Inferior parietal cortex (tissue), 1 donor: ENCODE results near the gene ARFRP1.

ENCODE experiments used
- DNase-seq: peaks from one replicate; pipeline ENCODE4 v3.0.0-alpha.2; 2016; ENCODE audit errors: extremely low spot score

The ARFRP1 gene

GRCh38 chr20:63690898-63691710 is 16.7 kb downstream of the ARFRP1 start:
- no peak for DNase-seq

DNA sequence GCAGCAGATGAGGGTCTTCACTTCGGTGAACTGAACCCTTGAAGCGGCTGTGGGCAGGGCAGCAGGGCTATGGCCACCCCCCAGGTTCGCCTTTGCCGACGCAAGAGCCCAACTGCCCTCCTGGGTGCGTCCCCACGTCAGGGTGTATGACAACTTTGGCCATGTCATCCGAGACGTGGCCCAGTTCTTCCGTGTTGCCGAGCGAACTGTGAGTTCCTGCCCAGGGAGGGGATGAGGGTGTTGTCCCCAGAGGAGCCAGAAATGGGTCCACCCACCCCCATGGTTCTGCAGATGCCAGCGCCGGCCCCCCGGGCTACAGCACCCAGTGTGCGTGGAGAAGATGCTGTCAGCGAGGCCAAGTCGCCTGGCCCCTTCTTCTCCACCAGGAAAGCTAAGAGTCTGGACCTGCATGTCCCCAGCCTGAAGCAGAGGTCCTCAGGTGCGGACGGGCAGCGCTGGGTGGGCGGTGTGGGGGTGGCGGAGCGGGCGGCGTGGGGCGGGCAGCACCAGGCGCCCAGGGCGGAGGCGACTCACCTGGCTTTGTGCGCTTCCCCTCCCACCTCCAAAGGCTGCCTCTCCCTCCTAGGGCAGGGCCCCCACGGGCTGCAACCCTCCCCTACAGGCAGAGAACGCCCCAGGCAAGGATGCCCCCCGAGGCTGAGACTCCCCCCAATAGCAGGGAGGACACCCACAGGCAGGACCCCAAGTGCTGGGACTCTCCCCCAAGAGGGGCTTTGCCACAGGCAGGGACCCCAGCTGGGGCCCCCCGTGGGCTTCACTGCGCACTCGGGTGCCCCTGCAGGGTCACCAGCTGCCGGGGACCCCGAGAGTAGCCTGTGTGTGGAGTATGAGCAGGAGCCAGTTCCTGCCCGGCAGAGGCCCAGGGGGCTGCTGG is 17.5 kb downstream of the ARFRP1 start:
- DNase-seq = no peak

- no peak for DNase-seq
These were observed 18.5 kb downstream of the ARFRP1 start for GRCh38 chr20:63689046-63690002.

DNA sequence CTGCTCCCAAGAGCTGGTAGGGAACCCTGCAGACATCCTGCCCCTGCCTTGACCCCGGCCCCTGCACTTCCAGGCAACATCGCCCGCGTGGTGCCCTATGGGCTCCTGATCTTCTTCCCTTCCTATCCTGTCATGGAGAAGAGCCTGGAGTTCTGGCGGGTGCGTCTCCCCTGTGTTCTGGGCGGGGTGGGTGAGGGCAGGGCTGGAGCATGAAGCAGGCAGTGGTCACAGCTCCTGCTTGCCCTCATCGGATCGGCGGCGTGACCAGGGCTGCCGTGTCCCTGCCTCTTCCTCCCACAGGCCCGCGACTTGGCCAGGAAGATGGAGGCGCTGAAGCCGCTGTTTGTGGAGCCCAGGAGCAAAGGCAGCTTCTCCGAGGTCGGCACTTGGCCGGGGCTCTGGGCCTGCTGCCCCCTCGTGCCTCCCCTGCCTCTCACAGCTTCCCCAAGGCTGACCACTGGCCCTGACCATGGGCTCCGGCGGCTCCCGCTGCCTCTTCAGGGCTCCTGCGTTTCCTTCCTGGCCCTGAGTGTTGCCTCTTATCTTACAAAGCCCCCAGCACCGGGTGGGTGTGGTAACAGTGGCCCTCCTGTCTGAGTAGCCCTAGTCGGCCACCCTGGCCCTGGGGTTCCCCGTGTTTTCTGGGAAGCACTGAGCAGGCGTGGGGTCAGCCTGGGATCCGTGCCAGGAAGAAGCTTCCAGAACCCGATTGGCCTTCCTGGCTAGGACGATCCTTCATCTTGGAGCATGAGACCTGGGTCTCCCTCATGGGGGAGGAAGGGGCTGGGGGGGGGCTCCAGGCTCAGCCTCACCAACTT is 19.3 kb downstream of the ARFRP1 start:
- no peak for DNase-seq

DNA sequence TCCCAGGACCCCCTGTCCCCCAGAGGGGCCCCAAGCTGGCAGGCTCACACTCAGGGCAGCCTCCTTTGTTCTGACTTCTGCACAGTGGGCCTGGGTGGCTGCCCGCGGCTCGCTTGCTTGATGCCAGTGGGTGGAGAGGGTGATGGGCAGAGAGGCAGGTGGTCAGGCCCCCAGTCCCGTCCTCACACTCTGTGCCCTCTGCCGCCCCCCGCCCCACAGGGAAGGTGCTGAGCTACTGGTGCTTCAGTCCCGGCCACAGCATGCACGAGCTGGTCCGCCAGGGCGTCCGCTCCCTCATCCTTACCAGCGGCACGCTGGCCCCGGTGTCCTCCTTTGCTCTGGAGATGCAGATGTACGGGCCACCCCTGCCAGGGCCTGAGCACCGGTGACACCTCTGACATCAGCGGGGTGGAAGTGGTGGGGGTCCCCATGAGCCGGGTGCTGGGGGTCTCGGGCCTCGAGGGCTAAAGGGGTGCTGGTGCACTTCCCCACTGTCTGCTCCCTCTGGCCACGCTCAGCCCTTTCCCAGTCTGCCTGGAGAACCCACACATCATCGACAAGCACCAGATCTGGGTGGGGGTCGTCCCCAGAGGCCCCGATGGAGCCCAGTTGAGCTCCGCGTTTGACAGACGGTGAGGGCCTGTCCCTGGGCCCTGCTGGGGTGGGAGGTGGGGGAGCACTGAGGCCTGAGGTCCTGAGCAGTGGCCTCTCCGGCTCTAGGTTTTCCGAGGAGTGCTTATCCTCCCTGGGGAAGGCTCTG is 20.2 kb downstream of the ARFRP1 start:
- no peak for DNase-seq

DNA sequence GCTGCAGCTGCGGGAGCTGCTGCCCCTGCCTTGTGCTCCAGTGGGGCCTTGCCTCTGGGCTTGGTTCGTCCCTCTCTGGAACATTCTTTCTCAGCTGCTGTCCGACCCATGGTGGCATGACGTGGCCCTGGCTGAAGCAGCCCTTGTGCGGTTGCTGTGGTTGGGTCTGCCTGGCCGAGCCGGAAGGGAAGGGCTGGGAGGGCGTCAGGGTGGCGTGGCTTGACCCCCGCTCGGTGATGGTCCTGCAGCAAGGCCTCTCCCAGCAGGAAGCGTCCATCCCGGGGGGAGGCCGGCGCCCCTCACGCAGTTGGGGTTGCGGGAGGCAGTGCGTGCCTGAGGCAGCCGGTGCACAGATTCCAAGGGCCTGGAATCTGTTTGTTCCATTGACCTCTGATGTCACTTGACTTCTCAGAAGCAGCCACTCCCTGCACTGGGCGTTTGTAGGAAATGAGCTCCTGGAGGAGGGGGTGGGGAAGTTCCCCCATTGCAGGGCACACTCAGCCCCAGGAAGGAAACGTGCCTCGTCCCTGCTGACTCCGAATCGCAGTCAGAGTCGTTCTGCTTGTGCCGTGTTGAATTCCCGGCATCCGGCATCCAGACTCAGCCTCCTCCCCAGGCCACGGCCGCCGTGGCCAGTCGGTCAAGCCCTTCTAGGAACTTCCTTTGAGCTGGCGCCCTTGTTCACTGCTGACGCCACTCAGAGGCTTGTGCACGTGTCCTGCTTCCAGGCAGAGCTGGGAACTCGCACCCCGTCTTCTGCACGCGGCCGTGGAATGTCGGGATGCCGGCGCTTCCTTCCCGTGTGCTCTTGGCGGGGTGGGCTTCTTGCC is 21.1 kb downstream of the ARFRP1 start:
- no peak for DNase-seq

- DNase-seq = no peak
These were observed 21.7 kb downstream of the ARFRP1 start for GRCh38 chr20:63686094-63686491.

DNA sequence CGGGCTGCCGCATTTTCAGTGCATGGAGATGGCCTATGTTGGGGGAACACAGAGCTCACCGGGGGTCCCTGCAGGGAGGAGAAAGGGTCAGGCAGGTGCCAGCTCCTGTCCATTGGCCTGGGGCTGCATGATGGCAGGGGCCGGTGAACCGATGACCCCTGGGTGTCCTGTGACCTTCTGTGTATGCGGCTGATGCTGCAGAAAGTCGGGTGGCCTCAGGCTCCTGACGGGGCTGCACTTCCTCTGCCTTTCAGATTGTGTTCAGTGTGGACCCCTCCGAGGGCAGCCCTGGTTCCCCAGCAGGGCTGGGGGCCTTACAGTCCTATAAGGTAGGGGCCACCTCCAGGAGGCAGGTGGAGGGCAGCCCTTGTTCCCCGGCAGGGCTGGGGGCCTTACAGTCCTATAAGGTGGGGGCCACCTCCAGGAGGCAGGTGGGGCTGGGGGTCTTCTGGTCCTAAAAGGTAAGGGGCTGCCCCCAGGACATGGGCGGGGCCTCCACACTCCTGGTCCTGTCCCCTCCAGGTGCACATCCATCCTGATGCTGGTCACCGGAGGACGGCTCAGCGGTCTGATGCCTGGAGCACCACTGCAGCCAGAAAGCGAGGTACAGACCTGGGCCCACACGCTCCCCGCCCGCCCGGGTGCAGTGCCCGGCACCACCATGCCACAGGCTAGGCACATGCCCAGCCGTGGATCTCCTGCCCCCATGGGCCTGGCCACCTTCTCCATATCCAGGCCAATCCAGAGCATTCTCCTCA is 22.3 kb downstream of the ARFRP1 start:
- DNase-seq = no peak

DNA sequence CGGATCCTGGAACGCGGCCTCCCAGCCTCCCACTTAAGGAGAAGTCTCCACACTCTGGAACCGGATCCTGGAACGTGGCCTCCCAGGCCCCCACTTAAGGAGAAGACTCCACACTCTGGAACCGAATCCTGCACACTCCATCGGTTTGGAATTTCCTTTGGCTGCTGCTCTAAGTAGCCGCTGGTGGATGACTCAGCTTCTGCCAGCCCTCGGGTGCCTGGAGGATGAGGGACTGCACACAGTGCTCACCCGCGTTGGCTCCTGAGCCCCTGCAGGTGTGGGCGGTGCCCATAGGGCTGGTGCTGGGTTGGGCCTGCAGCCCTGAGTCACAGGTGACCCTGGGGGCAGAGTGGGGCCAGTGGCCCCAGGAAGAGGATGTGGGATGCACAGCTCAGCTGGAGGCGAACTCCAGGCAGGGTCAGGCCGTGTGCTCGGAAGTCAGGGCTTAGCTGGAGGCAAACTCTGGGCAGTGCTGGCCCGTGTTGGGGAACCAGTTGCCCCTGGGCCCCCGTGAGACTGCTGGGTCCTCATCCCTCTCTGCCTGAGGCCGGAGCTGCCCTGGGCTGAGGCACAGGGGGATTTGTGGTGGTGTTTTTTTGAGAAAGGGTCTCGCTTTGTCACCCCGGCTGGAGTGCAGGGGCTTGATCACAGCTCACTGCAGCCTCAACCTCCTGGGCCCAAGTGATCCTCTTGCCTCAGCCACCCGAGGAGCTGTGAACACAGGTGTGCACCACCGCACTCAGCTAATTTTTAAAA is 25.2 kb downstream of the ARFRP1 start:
- peak; percentile 41 for DNase-seq

GRCh38 chr20:63681609-63682142 is 26.1 kb downstream of the ARFRP1 start:
- no peak for DNase-seq

- no peak for DNase-seq
These were observed 26.7 kb downstream of the ARFRP1 start for GRCh38 chr20:63680857-63681608.

DNA sequence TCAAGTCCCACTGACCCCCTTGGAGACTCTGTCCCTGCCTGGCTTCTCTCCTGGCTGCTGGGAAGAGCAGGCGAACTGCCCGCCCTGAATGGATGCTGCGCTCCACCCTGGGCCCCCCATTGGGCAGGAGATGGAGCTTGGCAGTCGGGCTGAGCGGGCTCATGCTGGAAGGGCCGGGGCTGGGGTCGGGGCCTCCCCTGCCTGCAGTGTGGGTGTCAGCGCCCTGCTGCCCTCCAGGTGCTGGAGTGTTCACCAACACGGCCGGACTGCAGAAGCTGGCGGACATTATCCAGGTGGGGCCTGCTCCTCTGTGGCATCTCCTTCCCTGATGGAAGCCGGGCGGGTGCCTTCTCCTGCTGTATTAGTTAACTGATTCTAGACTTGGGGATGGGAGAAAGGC is 27.3 kb downstream of the ARFRP1 start:
- DNase-seq = no peak

GRCh38 chr20:63679799-63680305 is 27.9 kb downstream of the ARFRP1 start:
- no peak for DNase-seq

GRCh38 chr20:63678667-63679465 is 28.9 kb downstream of the ARFRP1 start:
- DNase-seq = no peak

DNA sequence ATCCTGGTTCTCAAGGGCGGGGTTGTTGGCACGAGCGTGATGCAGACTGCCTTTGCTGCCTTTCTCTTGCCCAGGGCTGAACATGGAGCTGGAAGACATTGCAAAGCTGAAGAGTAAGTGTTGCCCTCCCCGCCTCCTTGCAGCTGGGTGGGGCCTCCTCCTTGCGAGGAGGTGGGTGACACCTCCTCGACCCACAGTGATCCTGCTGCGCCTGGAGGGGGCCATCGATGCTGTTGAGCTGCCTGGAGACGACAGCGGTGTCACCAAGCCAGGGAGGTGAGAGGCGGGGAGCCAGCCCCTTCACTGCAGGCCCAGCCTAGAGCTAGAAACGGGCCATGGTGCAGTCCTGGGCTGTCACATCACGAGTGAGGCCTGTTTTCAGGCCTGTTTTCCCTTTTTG is 29.7 kb downstream of the ARFRP1 start:
- DNase-seq = no peak
